Neural progenitor cell (in vitro differentiated cells): ENCODE results near the gene UGT1A8.

Experiments
- CTCF ChIP-seq: fragments of 200-600 bp; sonication (generic); IDR thresholded peaks from 2 replicates; pipeline ENCODE4 v1.5.1; 2017; ENCODE audit warnings: antibody characterized with exemption, mild to moderate bottlenecking
- EZH2 ChIP-seq: fragments of 200-600 bp; sonication (generic); IDR thresholded peaks from 2 replicates; pipeline ENCODE4 v1.6.1; 2017; ENCODE audit warnings: antibody characterized with exemption, mild to moderate bottlenecking, moderate library complexity

GRCh38 chr2:233816334-233816733, 198.9 kb downstream of the UGT1A8 start:
- TF ChIP-seq CTCF (no peak), EZH2 (no peak)
